SK-N-SH (cell line): Measurements from ENCODE around the gene CCK. TPM values are rescaled to one million over a fixed set of nuclear protein-coding genes. Genes with fewer than 3 reads are reported as not detected.

Experiments used
- CTCF ChIA-PET: fragments of 300-600, 350-600 bp; formaldehyde crosslinking; extraction: SDS; loops from one replicate; lab custom pipeline; 2021; lab: Yijun Ruan, JAX
- POLR2A ChIA-PET: fragments of 350-600 bp; sonication (Branson Sonifier 250); formaldehyde crosslinking; extraction: SDS; loops from one replicate; lab custom pipeline; 2020; ENCODE audit warnings: antibody characterized with exemption, inconsistent platforms; lab: Yijun Ruan, JAX
- DNase-seq: peaks from one replicate; pipeline ENCODE4 v3.0.0; 2012
- H2AFZ ChIP-seq: fragments of 200-600 bp; sonication (generic); 2 replicates; pipeline ENCODE4 v1.8.1; 2016; ENCODE audit warnings: antibody characterized with exemption, mild to moderate bottlenecking, low read depth
- H3F3A ChIP-seq: fragments of 200-600 bp; sonication (generic); replicated peaks from 2 replicates; pipeline ENCODE3; 2016; ENCODE audit warnings: antibody characterized with exemption, mild to moderate bottlenecking; ENCODE audit not compliant: insufficient read depth
- H3K27ac ChIP-seq, 2 experiments: fragments of 200-500 bp in 1 of 2; fragments of 200-600 bp in 1 of 2; sonication (Bioruptor generic) in 1 of 2; sonication (generic), shearing (Covaris generic) in 1 of 2; 2 replicates each; pipeline versions ENCODE4 v1.5.1 to v1.6.1; 2014 to 2016; ENCODE audit warnings: low read depth in 2 of 2, inconsistent platforms in 1 of 2, low read length in 1 of 2, mild to moderate bottlenecking in 1 of 2, mixed read lengths in 1 of 2
- H3K27me3 ChIP-seq: fragments of 200-600 bp; sonication (generic), shearing (Covaris generic); 2 replicates; pipeline ENCODE4 v1.6.1; 2016; ENCODE audit warnings: mixed run types; ENCODE audit not compliant: insufficient read depth
- H3K36me3 ChIP-seq, 2 experiments: fragments of 200-500 bp in 1 of 2; fragments of 200-600 bp in 1 of 2; sonication (Bioruptor generic) in 1 of 2; sonication (generic) in 1 of 2; replicated peaks in 1 of 2; 2 replicates each; pipeline versions ENCODE3 to v1.5.1; 2014 to 2016; ENCODE audit warnings: low read length in 1 of 2, mild to moderate bottlenecking in 1 of 2; ENCODE audit not compliant: insufficient read depth in 2 of 2, control insufficient read depth in 1 of 2
- H3K4me1 ChIP-seq, 2 experiments: fragments of 200-500 bp in 1 of 2; fragments of 200-600 bp in 1 of 2; sonication (Bioruptor generic) in 1 of 2; sonication (generic), shearing (Covaris generic) in 1 of 2; 2 replicates each; pipeline versions ENCODE4 v1.5.1 to v1.6.1; 2014 to 2016; ENCODE audit warnings: low read depth in 1 of 2, low read length in 1 of 2, mixed run types in 1 of 2; ENCODE audit not compliant: insufficient read depth in 2 of 2, control insufficient read depth in 1 of 2
- H3K4me2 ChIP-seq: fragments of 200-600 bp; sonication (generic), shearing (Covaris generic); 2 replicates; pipeline ENCODE4 v1.6.1; 2017; ENCODE audit warnings: mixed run types
- H3K4me3 ChIP-seq, 2 experiments: fragments of 200-500 bp in 1 of 2; fragments of 200-600 bp in 1 of 2; sonication (Bioruptor generic) in 1 of 2; sonication (generic), shearing (Covaris generic) in 1 of 2; 2 replicates each; pipeline versions ENCODE4 v1.5.1 to v1.8.1; 2014 to 2016; ENCODE audit warnings: low read depth in 2 of 2, inconsistent platforms in 1 of 2, low read length in 1 of 2, mild to moderate bottlenecking in 1 of 2, mixed read lengths in 1 of 2, moderate library complexity in 1 of 2
- H3K79me2 ChIP-seq: fragments of 200-600 bp; sonication (generic); 2 replicates; pipeline ENCODE4 v1.8.1; 2017; ENCODE audit warnings: mild to moderate bottlenecking; ENCODE audit not compliant: insufficient read depth
- H3K9ac ChIP-seq: fragments of 200-600 bp; sonication (generic); 2 replicates; pipeline ENCODE4 v1.6.1; 2017; ENCODE audit warnings: mixed run types
- H3K9me2 ChIP-seq: fragments of 200-600 bp; sonication (generic); 2 replicates; pipeline ENCODE4 v1.6.1; 2017; ENCODE audit warnings: mixed run types
- H3K9me3 ChIP-seq: fragments of 200-600 bp; sonication (generic); 2 replicates; pipeline ENCODE4 v1.6.1; 2017; ENCODE audit warnings: mixed run types, mild to moderate bottlenecking, moderate library complexity
- H4K20me1 ChIP-seq: fragments of 200-600 bp; sonication (generic); 2 replicates; pipeline ENCODE4 v1.6.1; 2017; ENCODE audit warnings: mild to moderate bottlenecking, mixed run types; ENCODE audit not compliant: insufficient read depth
- CHD2 ChIP-seq: fragments of 150-350 bp; IDR thresholded peaks from 2 replicates; pipeline ENCODE4 v1.6.1; 2018; ENCODE audit warnings: low read length; ENCODE audit not compliant: partially characterized antibody
- CTCF ChIP-seq: fragments of 200-600 bp; sonication (generic); IDR thresholded peaks from 2 replicates; pipeline ENCODE4 v1.6.1; 2017; ENCODE audit warnings: antibody characterized with exemption, mild to moderate bottlenecking, moderate library complexity
- ELF1 ChIP-seq: IDR thresholded peaks from 2 replicates; pipeline ENCODE4 v1.4.0; 2012
- EP300 ChIP-seq, 2 experiments: IDR thresholded peaks; 2 replicates each; pipeline versions ENCODE4 v1.4.0 to v1.6.1; 2012; ENCODE audit warnings: borderline replicate concordance in 1 of 2, low read depth in 1 of 2, low read length in 1 of 2
- FOXJ3 ChIP-seq: sonication (generic); formaldehyde crosslinking; IDR thresholded peaks from 2 replicates; pipeline ENCODE4 v1.5.1; 2020; ENCODE audit warnings: mild to moderate bottlenecking, missing genetic modification reagents
- GABPA ChIP-seq: IDR thresholded peaks from 2 replicates; pipeline ENCODE4 v1.4.0; 2012; ENCODE audit warnings: low read depth, mild to moderate bottlenecking
- GATA2 ChIP-seq: sonication (generic); formaldehyde crosslinking; IDR thresholded peaks from 2 replicates; pipeline ENCODE4 v1.5.0; 2020; ENCODE audit warnings: mild to moderate bottlenecking, missing genetic modification reagents
- JUND ChIP-seq: IDR thresholded peaks from 2 replicates; pipeline ENCODE4 v1.4.0; 2012
- MAX ChIP-seq: IDR thresholded peaks from 2 replicates; pipeline ENCODE4 v1.4.0; 2012; ENCODE audit warnings: low read depth
- MEF2A ChIP-seq: IDR thresholded peaks from 2 replicates; pipeline ENCODE4 v1.4.0; 2012; ENCODE audit warnings: low read depth, borderline replicate concordance
- MXI1 ChIP-seq: IDR thresholded peaks from 2 replicates; pipeline ENCODE4 v1.6.1; 2012; ENCODE audit warnings: mild to moderate bottlenecking, low read depth, low read length, improper control_type of control experiment
- RAD21 ChIP-seq: IDR thresholded peaks from 2 replicates; pipeline ENCODE4 v1.6.1; 2012; ENCODE audit warnings: mild to moderate bottlenecking, low read length
- RXRA ChIP-seq: IDR thresholded peaks from 2 replicates; pipeline ENCODE4 v1.4.0; 2012; ENCODE audit warnings: low read depth, mild to moderate bottlenecking, borderline replicate concordance
- SIN3A ChIP-seq: IDR thresholded peaks from 2 replicates; pipeline ENCODE4 v1.6.1; 2012; ENCODE audit warnings: low read depth, mild to moderate bottlenecking, low read length, moderate library complexity, borderline replicate concordance
- SMC3 ChIP-seq: IDR thresholded peaks from 2 replicates; pipeline ENCODE4 v1.6.1; 2012; ENCODE audit warnings: low read depth, low read length, improper control_type of control experiment
- TEAD4 ChIP-seq: IDR thresholded peaks from 2 replicates; pipeline ENCODE4 v1.4.0; 2012; ENCODE audit warnings: mild to moderate bottlenecking, borderline replicate concordance; ENCODE audit not compliant: insufficient read depth
- YY1 ChIP-seq: IDR thresholded peaks from 2 replicates; pipeline ENCODE4 v1.4.0; 2012; ENCODE audit warnings: low read depth, mild to moderate bottlenecking
- WGBS: methylation state at CpG from one replicate; pipeline ENCODE4 v1.1.6; 2017; ENCODE audit warnings: low lambda C conversion rate; 5-methylcytosine and 5-hydroxymethylcytosine counted together
- polyA plus RNA-seq, 3 experiments: library from polyadenylated mRNA; depleted of rRNA; stranded (reverse); fragments of >200 nt; gene quantifications; 2 replicates each; pipeline ENCODE4 v1.2.3, GENCODE V29; 2012
- TF ChIP-seq, protein P1 (sequence below): fragments of 150-350 bp; IDR thresholded peaks from 2 replicates; pipeline ENCODE4 v1.6.1; 2016; ENCODE audit warnings: mild to moderate bottlenecking, low read depth, low read length
- TF ChIP-seq, protein P2 (sequence below): fragments of 150-350 bp; IDR thresholded peaks from 2 replicates; pipeline ENCODE4 v1.6.1; 2017; ENCODE audit warnings: antibody characterized with exemption, low read length, low read depth, borderline replicate concordance

Gene CCK
- polyA plus RNA-seq, 1 of the 3 experiments (the other 2 are of a cell fraction): not detected

- H3K27me3 ChIP-seq: peaks cover 8% of the 10 kb centered on the region; the same call in 1 of the 2 replicates
- POLR2A ChIA-PET: no interaction called here
- CTCF ChIA-PET: interaction anchor here (8.6 kb wide), 1 partner anchor 191 kb away, joined by 169 read pairs; no protein-coding TSS in a partner anchor
- TF ChIP-seq RXRA (no peak), MEF2A (no peak)
- H3K9me3 ChIP-seq: no peaks in the 10 kb centered on the region
- H3K4me1 ChIP-seq: no peaks in the 10 kb centered on the region; a peak in 1 of 4 replicates
- H3K36me3 ChIP-seq: no peaks in the 10 kb centered on the region
- H2AFZ ChIP-seq: no peak overlapping the region
- H3K4me2 ChIP-seq: no peak overlapping the region
- no peak overlapping the region for H3K4me3 ChIP-seq
- no peaks in the 10 kb centered on the region for H3K9me2 ChIP-seq
- no peaks in the 10 kb centered on the region for H4K20me1 ChIP-seq
- no peaks in the 10 kb centered on the region for H3K79me2 ChIP-seq
- no peak for DNase-seq
- H3F3A ChIP-seq: no peaks in the 10 kb centered on the region
- no peak overlapping the region for H3K27ac ChIP-seq
- no peak overlapping the region for H3K9ac ChIP-seq
- 45% methylated on average over 1 of the region's 1 CpG for WGBS
Observed at GRCh38 chr3:42250761-42251160, 15.2 kb downstream of the CCK start.

DNA sequence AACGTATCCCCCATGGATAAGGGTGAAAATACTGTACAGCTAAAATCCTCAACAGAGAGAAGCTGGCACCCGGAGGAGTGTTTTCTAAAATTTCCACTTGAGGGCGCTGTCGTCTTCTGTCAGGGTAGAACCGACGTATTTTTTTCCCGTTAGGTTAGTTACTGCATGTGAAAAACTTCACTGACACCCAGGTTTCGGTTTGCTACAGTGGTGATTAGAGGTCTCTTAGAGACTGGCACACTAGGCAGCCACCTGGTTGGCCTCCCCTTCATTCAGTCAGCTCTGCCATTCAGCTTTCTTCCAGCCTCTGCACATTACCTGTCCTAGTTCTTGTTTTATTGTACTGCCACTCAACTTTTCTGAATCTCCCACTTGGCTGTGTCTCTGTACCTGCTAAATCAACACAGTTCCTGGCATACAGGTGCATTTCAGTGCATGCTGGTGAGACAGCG is 18.4 kb downstream of the CCK start:
- no peaks in the 10 kb centered on the region for H3K9me2 ChIP-seq
- no peaks in the 10 kb centered on the region; a peak in 1 of 4 replicates for H3K4me1 ChIP-seq
- ChIA-PET CTCF (interaction anchor here (0.6 to 8.6 kb wide), 74 partner anchors 8 to 953 kb away, joined by 3 to 169 read pairs (median 4); partner anchors contain the start of genes CCK and VIPR1), POLR2A (no interaction called here)
- WGBS: 8% methylated on average over 9 of the region's 9 CpGs
- H3K27me3 ChIP-seq: peaks cover 16% of the 10 kb centered on the region; the same call in 1 of the 2 replicates
- no peaks in the 10 kb centered on the region for H3K79me2 ChIP-seq
- H3K9ac ChIP-seq: no peak overlapping the region
- no peak overlapping the region for H3K27ac ChIP-seq
- no peaks in the 10 kb centered on the region for H4K20me1 ChIP-seq
- peak overlapping the region in 1 of 2 experiments; percentile 39; a peak in 1 of 4 replicates for H3K4me3 ChIP-seq
- no peaks in the 10 kb centered on the region for H3F3A ChIP-seq
- TF ChIP-seq EP300 (IDR thresholded peaks at IDR 0.05; ENCODE audit: borderline replicate concordance in 1 of 2, low read depth in 1 of 2, low read length in 1 of 2) (no peak), MXI1 (no peak), CHD2 (no peak), SMC3 (peak; percentile 72), FOXJ3 (CRISPR knock-in tag) (no peak), SIN3A (no peak), MAX (no peak), MEF2A (no peak), YY1 (no peak), RXRA (no peak), GATA2 (CRISPR knock-in tag) (no peak), RAD21 (peak; percentile 90), ELF1 (no peak), TEAD4 (no peak), JUND (no peak), CTCF (peak; percentile 76), GABPA (no peak)
- TF ChIP-seq, protein P1, sequence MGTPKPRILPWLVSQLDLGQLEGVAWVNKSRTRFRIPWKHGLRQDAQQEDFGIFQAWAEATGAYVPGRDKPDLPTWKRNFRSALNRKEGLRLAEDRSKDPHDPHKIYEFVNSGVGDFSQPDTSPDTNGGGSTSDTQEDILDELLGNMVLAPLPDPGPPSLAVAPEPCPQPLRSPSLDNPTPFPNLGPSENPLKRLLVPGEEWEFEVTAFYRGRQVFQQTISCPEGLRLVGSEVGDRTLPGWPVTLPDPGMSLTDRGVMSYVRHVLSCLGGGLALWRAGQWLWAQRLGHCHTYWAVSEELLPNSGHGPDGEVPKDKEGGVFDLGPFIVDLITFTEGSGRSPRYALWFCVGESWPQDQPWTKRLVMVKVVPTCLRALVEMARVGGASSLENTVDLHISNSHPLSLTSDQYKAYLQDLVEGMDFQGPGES: no peak
- TF ChIP-seq, protein P2, sequence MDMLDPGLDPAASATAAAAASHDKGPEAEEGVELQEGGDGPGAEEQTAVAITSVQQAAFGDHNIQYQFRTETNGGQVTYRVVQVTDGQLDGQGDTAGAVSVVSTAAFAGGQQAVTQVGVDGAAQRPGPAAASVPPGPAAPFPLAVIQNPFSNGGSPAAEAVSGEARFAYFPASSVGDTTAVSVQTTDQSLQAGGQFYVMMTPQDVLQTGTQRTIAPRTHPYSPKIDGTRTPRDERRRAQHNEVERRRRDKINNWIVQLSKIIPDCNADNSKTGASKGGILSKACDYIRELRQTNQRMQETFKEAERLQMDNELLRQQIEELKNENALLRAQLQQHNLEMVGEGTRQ: no peak
- H3K4me2 ChIP-seq: no peak overlapping the region
- H3K36me3 ChIP-seq: no peaks in the 10 kb centered on the region
- no peaks in the 10 kb centered on the region for H3K9me3 ChIP-seq
- peak; percentile 58 for DNase-seq
- no peak overlapping the region for H2AFZ ChIP-seq
